ENCODE data around the gene PTOV1. TPM values are rescaled to one million over a fixed set of nuclear protein-coding genes. Genes with fewer than 3 reads are reported as not detected.

The PTOV1 gene
- total and polyA plus RNA-seq, 10 of the 15 experiments (the other 5 are each of a cell fraction or from before 2014, with no cell fraction given) = 3.2 to 83.5 (median 22.3) TPM

GRCh38 chr19:49872245-49873128, 21.5 kb downstream of the PTOV1 start (continued):
- TF ChIP-seq, protein P1, sequence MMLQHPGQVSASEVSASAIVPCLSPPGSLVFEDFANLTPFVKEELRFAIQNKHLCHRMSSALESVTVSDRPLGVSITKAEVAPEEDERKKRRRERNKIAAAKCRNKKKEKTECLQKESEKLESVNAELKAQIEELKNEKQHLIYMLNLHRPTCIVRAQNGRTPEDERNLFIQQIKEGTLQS (IDR thresholded peaks at IDR 0.05; ENCODE audit: borderline replicate concordance, extremely low read depth, low read depth, low read length) = no peak

GRCh38 chr19:49873129-49873521, 22.2 kb downstream of the PTOV1 start:
- H3K4me2 ChIP-seq (ENCODE audit: control insufficient read depth, insufficient read depth) = no peak overlapping the region
- no peaks in the 10 kb centered on the region; a peak in 1 of 4 replicates for H3K36me3 ChIP-seq (ENCODE audit: control insufficient read depth in 2 of 2, insufficient read depth in 2 of 2, low read length in 1 of 2)
- in situ Hi-C loops (cut with MboI) (no loop called here), intact Hi-C loops (cut with micrococcal nuclease; ENCODE audit: unreplicated experiment) (loop anchor here (5.0 kb wide), 1 partner anchor 386 kb away; the partner anchor contains the start of gene RPL13A)
- H3K79me2 ChIP-seq (ENCODE audit: control insufficient read depth, insufficient read depth, low read length) = peaks cover 23% of the 10 kb centered on the region
- POLR2A ChIA-PET = no interaction called here
- H3K4me3 ChIP-seq = no peak overlapping the region
- H3K27ac ChIP-seq (ENCODE audit: control insufficient read depth, insufficient read depth) = no peak overlapping the region
- H2AFZ ChIP-seq (ENCODE audit: control insufficient read depth, low read depth, low read length) = no peak overlapping the region
- SMC1A ChIA-PET (ENCODE audit: uncharacterized antibody, unreplicated experiment) = no interaction called here
- no peak overlapping the region for H3K9ac ChIP-seq (ENCODE audit: control insufficient read depth, insufficient read depth, low read length)
- CTCF ChIA-PET = no interaction called here
- RAD21 ChIA-PET (ENCODE audit: unreplicated experiment) = no interaction called here
- no peak for TF ChIP-seq E4F1 (IDR thresholded peaks at IDR 0.05; ENCODE audit: borderline replicate concordance, partially characterized antibody)
- TF ChIP-seq, protein P2, sequence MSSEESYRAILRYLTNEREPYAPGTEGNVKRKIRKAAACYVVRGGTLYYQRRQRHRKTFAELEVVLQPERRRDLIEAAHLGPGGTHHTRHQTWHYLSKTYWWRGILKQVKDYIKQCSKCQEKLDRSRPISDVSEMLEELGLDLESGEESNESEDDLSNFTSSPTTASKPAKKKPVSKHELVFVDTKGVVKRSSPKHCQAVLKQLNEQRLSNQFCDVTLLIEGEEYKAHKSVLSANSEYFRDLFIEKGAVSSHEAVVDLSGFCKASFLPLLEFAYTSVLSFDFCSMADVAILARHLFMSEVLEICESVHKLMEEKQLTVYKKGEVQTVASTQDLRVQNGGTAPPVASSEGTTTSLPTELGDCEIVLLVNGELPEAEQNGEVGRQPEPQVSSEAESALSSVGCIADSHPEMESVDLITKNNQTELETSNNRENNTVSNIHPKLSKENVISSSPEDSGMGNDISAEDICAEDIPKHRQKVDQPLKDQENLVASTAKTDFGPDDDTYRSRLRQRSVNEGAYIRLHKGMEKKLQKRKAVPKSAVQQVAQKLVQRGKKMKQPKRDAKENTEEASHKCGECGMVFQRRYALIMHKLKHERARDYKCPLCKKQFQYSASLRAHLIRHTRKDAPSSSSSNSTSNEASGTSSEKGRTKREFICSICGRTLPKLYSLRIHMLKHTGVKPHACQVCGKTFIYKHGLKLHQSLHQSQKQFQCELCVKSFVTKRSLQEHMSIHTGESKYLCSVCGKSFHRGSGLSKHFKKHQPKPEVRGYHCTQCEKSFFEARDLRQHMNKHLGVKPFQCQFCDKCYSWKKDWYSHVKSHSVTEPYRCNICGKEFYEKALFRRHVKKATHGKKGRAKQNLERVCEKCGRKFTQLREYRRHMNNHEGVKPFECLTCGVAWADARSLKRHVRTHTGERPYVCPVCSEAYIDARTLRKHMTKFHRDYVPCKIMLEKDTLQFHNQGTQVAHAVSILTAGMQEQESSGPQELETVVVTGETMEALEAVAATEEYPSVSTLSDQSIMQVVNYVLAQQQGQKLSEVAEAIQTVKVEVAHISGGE (CRISPR knock-in tag; IDR thresholded peaks at IDR 0.05) = no peak
- TF ChIP-seq CBX3 (IDR thresholded peaks at IDR 0.05; ENCODE audit: borderline replicate concordance, low read depth) = no peak
- no peak for TF ChIP-seq MXI1 (IDR thresholded peaks at IDR 0.05; ENCODE audit: low read depth, low read length)
- TF ChIP-seq, protein P3, sequence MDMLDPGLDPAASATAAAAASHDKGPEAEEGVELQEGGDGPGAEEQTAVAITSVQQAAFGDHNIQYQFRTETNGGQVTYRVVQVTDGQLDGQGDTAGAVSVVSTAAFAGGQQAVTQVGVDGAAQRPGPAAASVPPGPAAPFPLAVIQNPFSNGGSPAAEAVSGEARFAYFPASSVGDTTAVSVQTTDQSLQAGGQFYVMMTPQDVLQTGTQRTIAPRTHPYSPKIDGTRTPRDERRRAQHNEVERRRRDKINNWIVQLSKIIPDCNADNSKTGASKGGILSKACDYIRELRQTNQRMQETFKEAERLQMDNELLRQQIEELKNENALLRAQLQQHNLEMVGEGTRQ (IDR thresholded peaks at IDR 0.05; ENCODE audit: borderline replicate concordance, low read depth, low read length) = no peak
- no peak for TF ChIP-seq SMAD5 (IDR thresholded peaks at IDR 0.05; ENCODE audit: low read depth)
- TF ChIP-seq EP300 (IDR thresholded peaks at IDR 0.05; ENCODE audit: borderline replicate concordance in 1 of 2, control insufficient read depth in 1 of 2, low read depth in 2 of 2, low read length in 2 of 2) = no peak
- DNase-seq (ENCODE audit: low read depth, low spot score) = no peak
- no peaks in the 10 kb centered on the region for H3K9me3 ChIP-seq (replicated peaks; ENCODE audit: control insufficient read depth, insufficient read depth, low read length)
- BruUV-seq (replicated peaks) = no TSS peak
- FAIRE-seq = no peak
- no peaks in the 10 kb centered on the region for H4K20me1 ChIP-seq (ENCODE audit: control insufficient read depth, insufficient read depth)
- ATAC-seq = no peak
- peaks cover 29% of the 10 kb centered on the region for H3K4me1 ChIP-seq (ENCODE audit: control insufficient read depth, insufficient read depth, low read length)
- WGBS (ENCODE audit: insufficient coverage, insufficient replicate concordance, low lambda C conversion rate, missing lambda C conversion rate) = 92% methylated on average over 22 of the region's 29 CpGs
- H3K27me3 ChIP-seq (replicated peaks in 1 of 2; ENCODE audit: control insufficient read depth in 2 of 2, insufficient read depth in 2 of 2, low read length in 1 of 2) = no peaks in the 10 kb centered on the region

Data from GM12878 (cell line).